GM06990 (cell line): ENCODE results near the gene CLCN5.

Experiments
- DNase-seq: peaks from one replicate; pipeline ENCODE4 v3.0.0-alpha.2; 2011; ENCODE audit not compliant: insufficient read length; ENCODE audit errors: extremely low read depth
- H3K27me3 ChIP-seq: replicated peaks from 2 replicates; pipeline ENCODE4 v1.6.0; 2011; ENCODE audit warnings: low read length; ENCODE audit not compliant: control insufficient read depth, insufficient read depth
- H3K36me3 ChIP-seq: 2 replicates; pipeline ENCODE4 v1.5.1; 2011; ENCODE audit warnings: low read length; ENCODE audit not compliant: control insufficient read depth, insufficient read depth
- H3K4me3 ChIP-seq: replicated peaks from 2 replicates; pipeline ENCODE4 v1.5.1; 2011; ENCODE audit warnings: low read depth, mild to moderate bottlenecking, control low read depth, low read length
- TF ChIP-seq, protein P1 (sequence below): IDR thresholded peaks from 2 replicates; pipeline ENCODE4 v1.5.1; 2011; ENCODE audit warnings: low read length, control low read depth, mild to moderate bottlenecking, inconsistent platforms; ENCODE audit not compliant: insufficient read depth, poor library complexity, severe bottlenecking

The CLCN5 gene

DNA sequence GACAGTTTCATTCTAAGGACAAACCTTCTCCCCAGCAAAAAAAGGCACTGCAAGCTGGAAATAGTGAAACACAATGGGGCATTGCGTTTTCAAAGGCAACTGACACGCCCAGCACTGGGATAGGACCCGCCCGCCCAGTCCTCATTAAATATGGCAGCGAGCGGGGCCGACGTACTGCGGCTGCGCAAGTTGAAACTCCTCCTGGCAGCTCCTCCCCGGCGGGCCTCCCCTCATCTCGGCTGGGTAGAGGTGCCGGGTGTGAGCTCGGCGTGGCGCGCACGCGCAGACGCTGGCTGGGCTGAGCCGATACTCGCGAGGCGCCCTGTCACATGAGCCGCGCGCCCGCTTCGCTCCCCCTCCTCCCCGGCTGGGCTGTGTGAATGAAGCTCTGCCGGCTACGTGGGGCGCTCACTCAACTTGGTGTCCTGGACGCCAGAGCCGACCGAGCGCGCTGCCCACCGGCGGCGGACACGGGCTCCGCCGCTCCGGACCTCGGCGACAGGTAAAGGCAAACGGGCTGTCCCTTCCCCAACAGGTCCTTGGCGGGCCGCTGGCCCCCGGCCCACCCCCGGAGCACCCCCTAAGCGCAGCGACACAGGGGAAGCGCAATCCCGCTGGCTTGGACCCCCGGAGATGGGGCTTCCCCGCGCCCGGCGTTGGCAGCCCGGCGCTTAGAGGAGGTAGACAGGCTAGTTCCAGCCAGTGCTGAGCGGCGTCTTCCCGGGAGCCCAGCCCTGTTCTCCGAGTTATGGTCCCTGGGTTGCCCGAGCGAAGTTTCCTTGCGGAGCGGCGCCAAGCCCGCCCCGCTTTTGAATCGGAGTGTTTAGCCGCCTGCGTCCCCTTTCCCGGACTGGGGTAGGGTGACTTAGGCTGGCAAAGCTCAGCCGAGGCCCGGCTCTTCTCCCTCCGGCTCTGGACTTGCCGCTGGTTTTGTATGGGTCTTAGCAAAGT, at the start of gene CLCN5:
Gene CLCN5 (plus strand): TSS at position 306 of the 951 bp plus-strand sequence. CDS start 2,703 bp downstream, outside the sequence.
- H3K4me3 ChIP-seq: peak within 1 kb of the TSS; percentile 72
- H3K27me3 ChIP-seq: no peaks in the 10 kb centered on the region
- DNase-seq: peak; percentile 97
- TF ChIP-seq, protein P1, sequence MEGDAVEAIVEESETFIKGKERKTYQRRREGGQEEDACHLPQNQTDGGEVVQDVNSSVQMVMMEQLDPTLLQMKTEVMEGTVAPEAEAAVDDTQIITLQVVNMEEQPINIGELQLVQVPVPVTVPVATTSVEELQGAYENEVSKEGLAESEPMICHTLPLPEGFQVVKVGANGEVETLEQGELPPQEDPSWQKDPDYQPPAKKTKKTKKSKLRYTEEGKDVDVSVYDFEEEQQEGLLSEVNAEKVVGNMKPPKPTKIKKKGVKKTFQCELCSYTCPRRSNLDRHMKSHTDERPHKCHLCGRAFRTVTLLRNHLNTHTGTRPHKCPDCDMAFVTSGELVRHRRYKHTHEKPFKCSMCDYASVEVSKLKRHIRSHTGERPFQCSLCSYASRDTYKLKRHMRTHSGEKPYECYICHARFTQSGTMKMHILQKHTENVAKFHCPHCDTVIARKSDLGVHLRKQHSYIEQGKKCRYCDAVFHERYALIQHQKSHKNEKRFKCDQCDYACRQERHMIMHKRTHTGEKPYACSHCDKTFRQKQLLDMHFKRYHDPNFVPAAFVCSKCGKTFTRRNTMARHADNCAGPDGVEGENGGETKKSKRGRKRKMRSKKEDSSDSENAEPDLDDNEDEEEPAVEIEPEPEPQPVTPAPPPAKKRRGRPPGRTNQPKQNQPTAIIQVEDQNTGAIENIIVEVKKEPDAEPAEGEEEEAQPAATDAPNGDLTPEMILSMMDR: no peak
- H3K36me3 ChIP-seq: no peaks in the 10 kb centered on the region

DNA sequence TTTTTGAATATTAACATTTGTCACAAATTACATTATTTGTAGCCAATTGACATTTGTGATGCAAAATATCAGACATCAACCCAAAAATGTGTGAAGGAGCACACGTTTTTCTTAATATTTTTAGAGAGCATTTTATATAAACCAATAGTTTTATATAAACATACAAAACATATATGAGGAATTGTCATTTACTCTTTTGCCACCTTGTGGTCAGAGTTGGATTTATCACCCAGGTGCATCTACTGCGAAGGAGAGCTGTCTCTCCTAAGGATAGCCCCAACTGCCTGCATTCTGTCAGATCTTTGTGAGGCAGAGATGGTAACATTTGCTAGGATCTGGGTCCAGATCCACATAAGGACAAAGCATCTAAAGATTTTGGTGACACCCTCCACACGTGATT, 45.6 kb upstream of the CLCN5 start:
- H3K36me3 ChIP-seq: no peaks in the 10 kb centered on the region
- TF ChIP-seq, protein P1: peak; percentile 53
- no peaks in the 10 kb centered on the region for H3K27me3 ChIP-seq
- DNase-seq: no peak
- no peak overlapping the region for H3K4me3 ChIP-seq

DNA sequence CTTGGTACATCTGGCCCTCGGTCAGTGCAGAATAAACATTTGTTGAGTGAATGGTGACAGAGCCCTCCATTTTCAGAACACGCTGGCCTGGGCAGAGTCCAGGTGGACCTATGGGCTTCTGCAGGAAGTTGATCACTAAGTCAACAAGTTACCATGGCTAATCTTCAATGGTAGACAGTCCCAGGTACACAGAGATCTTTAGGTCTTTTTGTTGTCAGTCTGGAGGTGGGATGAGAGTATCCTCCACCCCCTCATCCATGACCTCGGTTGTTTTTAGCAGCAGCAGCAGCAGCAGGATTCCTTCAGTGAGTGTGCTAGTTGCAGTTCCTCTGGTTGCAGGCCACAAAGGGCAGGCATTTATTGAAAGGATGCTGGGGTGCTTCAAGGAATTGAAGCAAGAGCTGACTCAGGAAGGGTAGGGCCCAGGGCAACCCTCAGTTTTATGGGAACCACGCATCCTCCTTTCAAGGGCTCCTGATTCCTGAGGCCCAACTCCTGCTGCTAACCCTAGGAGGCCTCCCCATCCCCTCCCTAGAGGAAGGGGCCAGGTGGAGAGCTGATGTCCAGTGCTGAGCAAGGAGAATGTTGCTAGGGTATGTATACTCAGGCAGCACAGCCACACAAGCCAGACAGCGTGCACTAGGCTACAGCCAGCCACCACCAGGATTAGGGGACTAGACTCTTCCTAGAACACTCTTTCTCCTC, 44.8 kb upstream of the CLCN5 start:
- no peak for DNase-seq
- no peaks in the 10 kb centered on the region for H3K27me3 ChIP-seq
- H3K4me3 ChIP-seq: no peak overlapping the region
- TF ChIP-seq, protein P1: no peak
- H3K36me3 ChIP-seq: no peaks in the 10 kb centered on the region

DNA sequence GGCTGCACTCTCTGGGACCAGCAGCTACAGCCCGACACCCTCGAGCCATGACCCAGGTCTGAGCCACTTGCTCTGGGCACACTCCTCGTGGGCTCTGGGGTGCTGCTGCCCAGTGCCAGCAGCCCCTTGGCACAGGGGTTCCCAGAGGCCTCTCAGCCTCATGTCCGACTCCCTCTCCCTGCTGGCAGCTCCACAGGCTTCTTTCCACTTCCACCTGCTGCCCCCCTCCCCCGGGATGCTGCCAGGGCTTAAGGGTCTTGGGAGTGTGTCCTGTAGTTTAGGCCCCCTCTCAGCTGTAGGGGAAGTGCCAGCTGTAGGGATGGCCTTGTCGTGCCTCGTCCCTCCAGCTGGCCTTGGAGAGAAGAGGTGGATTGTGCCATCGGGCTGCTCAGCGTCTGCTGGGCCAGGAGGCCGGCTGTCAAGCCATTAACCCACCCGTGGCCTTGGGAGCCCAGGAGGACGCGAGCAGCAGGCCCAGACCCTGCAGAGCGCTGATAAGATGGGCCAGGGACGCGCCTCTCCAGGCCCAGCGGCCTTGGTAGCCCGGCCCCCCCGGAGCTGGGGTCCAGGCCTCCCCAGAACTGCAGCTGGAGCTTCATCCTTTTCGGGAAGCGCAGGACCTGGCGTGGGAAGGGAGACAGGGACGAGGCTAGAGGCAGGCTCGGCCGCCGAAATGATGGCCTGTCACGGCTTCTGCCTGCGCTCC, 44.1 kb upstream of the CLCN5 start:
- TF ChIP-seq, protein P1: no peak
- DNase-seq: no peak
- no peaks in the 10 kb centered on the region for H3K36me3 ChIP-seq
- H3K27me3 ChIP-seq: no peaks in the 10 kb centered on the region
- H3K4me3 ChIP-seq: peak overlapping the region; percentile 67; the same call in 1 of the 2 replicates

DNA sequence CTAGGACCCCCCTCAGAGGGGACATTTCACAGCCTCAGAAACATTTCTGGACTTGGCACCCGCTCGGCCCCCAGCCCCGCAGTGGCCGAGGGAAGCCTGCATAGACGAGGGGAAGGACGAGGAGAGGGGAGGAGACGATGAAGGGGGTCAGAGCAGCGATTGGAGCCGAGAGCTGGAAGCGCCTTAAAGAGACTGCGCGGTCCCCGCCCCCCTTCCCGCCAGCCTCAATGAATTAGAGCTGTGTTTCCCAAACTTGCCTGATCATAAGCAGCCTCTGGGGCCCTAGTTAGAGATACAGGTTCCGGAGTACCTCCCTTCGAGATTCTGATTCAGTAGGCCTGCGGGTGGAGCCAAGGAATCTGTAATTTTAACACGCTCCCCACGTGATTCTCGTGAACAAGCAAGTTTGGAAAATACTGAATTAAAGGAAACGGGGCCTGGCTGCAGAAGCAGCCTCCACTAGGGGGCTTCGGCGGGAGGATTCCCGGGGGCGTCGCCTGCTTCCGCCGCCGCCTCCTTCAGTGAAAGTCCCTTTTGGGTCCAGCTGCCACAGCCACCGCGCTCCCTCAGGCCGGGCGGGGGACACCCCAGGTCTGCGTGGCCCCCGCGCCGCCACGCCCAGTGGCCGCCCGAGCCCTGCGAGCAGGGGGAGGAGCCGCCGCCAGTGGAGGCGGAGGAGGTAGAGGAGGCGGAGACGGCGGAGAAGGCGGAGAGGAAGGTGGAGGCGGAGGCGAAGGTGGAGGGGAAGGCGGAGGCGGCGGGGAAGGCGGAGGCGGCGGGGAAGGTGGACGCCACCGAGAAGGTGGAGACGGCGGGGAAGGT, 43.4 kb upstream of the CLCN5 start, which contains the start of gene USP27X:
Gene USP27X (plus strand): TSS at position 651 of the 822 bp plus-strand sequence. CDS start 824 bp downstream, outside the sequence.
- H3K4me3 ChIP-seq: peak within 1 kb of the TSS; percentile 67
- peak; percentile 86 for DNase-seq
- TF ChIP-seq, protein P1: peak; percentile 42
- no peaks in the 10 kb centered on the region for H3K36me3 ChIP-seq
- no peaks in the 10 kb centered on the region for H3K27me3 ChIP-seq
